Trophoblast cell (in vitro differentiated cells and primary cell): ENCODE measurements around the gene DENND1A.

Experiments used
- DNase-seq, 2 donors: peaks; one replicate each; pipeline ENCODE4 v3.0.0-alpha.2; 2016
- H2AFZ ChIP-seq: 2 replicates; pipeline ENCODE4 v1.6.1; 2013; ENCODE audit warnings: low read length, moderate library complexity, mild to moderate bottlenecking; ENCODE audit not compliant: insufficient read depth, poor library complexity
- H2AK5ac ChIP-seq: 2 replicates; pipeline ENCODE4 v1.6.1; 2013; ENCODE audit warnings: mild to moderate bottlenecking, low read length
- H2BK120ac ChIP-seq: 2 replicates; pipeline ENCODE4 v1.6.1; 2013; ENCODE audit warnings: low read length, mild to moderate bottlenecking, moderate library complexity; ENCODE audit not compliant: insufficient read depth, poor library complexity
- H2BK12ac ChIP-seq: 2 replicates; pipeline ENCODE4 v1.6.1; 2013; ENCODE audit warnings: mild to moderate bottlenecking, low read length, moderate library complexity
- H2BK5ac ChIP-seq: 2 replicates; pipeline ENCODE4 v1.6.1; 2013; ENCODE audit warnings: low read length, low read depth, moderate library complexity, mild to moderate bottlenecking; ENCODE audit not compliant: poor library complexity
- H3K14ac ChIP-seq: 2 replicates; pipeline ENCODE4 v1.6.1; 2013; ENCODE audit warnings: mild to moderate bottlenecking, low read length
- H3K18ac ChIP-seq: 2 replicates; pipeline ENCODE4 v1.6.1; 2013; ENCODE audit warnings: mild to moderate bottlenecking, low read length
- H3K23ac ChIP-seq: 2 replicates; pipeline ENCODE4 v1.6.1; 2013; ENCODE audit warnings: low read length
- H3K27ac ChIP-seq: 2 replicates; pipeline ENCODE4 v1.5.1; 2013; ENCODE audit warnings: low read depth, mild to moderate bottlenecking, inconsistent platforms, low read length, moderate library complexity
- H3K27me3 ChIP-seq: 2 replicates; pipeline ENCODE4 v1.6.1; 2013; ENCODE audit warnings: inconsistent platforms, mild to moderate bottlenecking, low read length, moderate library complexity; ENCODE audit not compliant: insufficient read depth
- H3K36me3 ChIP-seq, 2 experiments: 1 replicate in 1 of 2; 2 replicates in 1 of 2; pipeline ENCODE4 v1.6.1; 2013; ENCODE audit warnings: low read length in 2 of 2, mild to moderate bottlenecking in 2 of 2, moderate library complexity in 1 of 2; ENCODE audit not compliant: insufficient read depth in 2 of 2, control insufficient read depth in 1 of 2
- H3K4ac ChIP-seq: 2 replicates; pipeline ENCODE4 v1.6.1; 2013; ENCODE audit warnings: low read depth, mild to moderate bottlenecking, low read length, moderate library complexity
- H3K4me1 ChIP-seq, 2 experiments: 1 replicate in 1 of 2; 2 replicates in 1 of 2; pipeline ENCODE4 v1.6.1; 2013; ENCODE audit warnings: low read length in 2 of 2, mild to moderate bottlenecking in 2 of 2, moderate library complexity in 1 of 2; ENCODE audit not compliant: insufficient read depth in 2 of 2, control insufficient read depth in 1 of 2
- H3K4me2 ChIP-seq: 2 replicates; pipeline ENCODE4 v1.6.1; 2013; ENCODE audit warnings: inconsistent platforms, mild to moderate bottlenecking, low read length, moderate library complexity
- H3K4me3 ChIP-seq: 2 replicates; pipeline ENCODE4 v1.5.1; 2013; ENCODE audit warnings: mild to moderate bottlenecking, low read depth, low read length, inconsistent platforms
- H3K79me1 ChIP-seq: one replicate; pipeline ENCODE4 v1.6.1; 2013; ENCODE audit warnings: low read length
- H3K79me2 ChIP-seq: 2 replicates; pipeline ENCODE4 v1.6.1; 2013; ENCODE audit warnings: low read length, mild to moderate bottlenecking; ENCODE audit not compliant: control insufficient read depth, insufficient read depth, poor library complexity
- H3K9ac ChIP-seq: 2 replicates; pipeline ENCODE4 v1.6.1; 2013; ENCODE audit warnings: mild to moderate bottlenecking, low read length
- H3K9me3 ChIP-seq: 2 replicates; pipeline ENCODE4 v1.6.1; 2013; ENCODE audit warnings: low read depth, mild to moderate bottlenecking, control low read depth, inconsistent platforms, low read length; ENCODE audit not compliant: insufficient read depth
- H4K12ac ChIP-seq: 2 replicates; pipeline ENCODE4 v1.6.1; 2013; ENCODE audit warnings: low read depth, mild to moderate bottlenecking, low read length, moderate library complexity
- H4K8ac ChIP-seq: 2 replicates; pipeline ENCODE4 v1.6.1; 2013; ENCODE audit warnings: low read depth, mild to moderate bottlenecking, low read length, moderate library complexity
- H4K91ac ChIP-seq: one replicate; pipeline ENCODE4 v1.6.1; 2013; ENCODE audit warnings: low read depth, mild to moderate bottlenecking, low read length, moderate library complexity
- WGBS: extraction: QIAGEN DNeasy Blood & Tissue Kit; methylation state at CpG from one replicate; pipeline ENCODE4 v1.1.7; 2013; ENCODE audit warnings: missing lambda C conversion rate; ENCODE audit not compliant: insufficient read length, insufficient coverage; ENCODE audit errors: extremely low coverage; 5-methylcytosine and 5-hydroxymethylcytosine counted together

DENND1A gene

GRCh38 chr9:123658792-123659191, 271.1 kb downstream of the DENND1A start:
- no peaks in the 10 kb centered on the region for H3K4me1 ChIP-seq
- H3K27me3 ChIP-seq, result no peaks in the 10 kb centered on the region
- H2AK5ac ChIP-seq, result no peak overlapping the region
- H3K27ac ChIP-seq, result no peak overlapping the region
- no peak overlapping the region for H2BK120ac ChIP-seq
- no peak overlapping the region for H4K8ac ChIP-seq
- H4K12ac ChIP-seq, result no peak overlapping the region
- H3K36me3 ChIP-seq, result no peaks in the 10 kb centered on the region
- no CpG with 5 or more reads among the region's 3 CpGs for WGBS
- no peak overlapping the region for H3K23ac ChIP-seq
- no peaks in the 10 kb centered on the region for H3K9me3 ChIP-seq
- no peaks in the 10 kb centered on the region for H3K79me1 ChIP-seq
- no peak overlapping the region for H2BK5ac ChIP-seq
- H4K91ac ChIP-seq, result no peak overlapping the region
- H3K4me3 ChIP-seq, result no peak overlapping the region
- no peak overlapping the region for H3K9ac ChIP-seq
- no peak overlapping the region for H3K4me2 ChIP-seq
- DNase-seq, result no peak
- no peak overlapping the region for H3K18ac ChIP-seq
- H3K4ac ChIP-seq, result no peak overlapping the region
- no peak overlapping the region for H3K14ac ChIP-seq
- no peak overlapping the region for H2AFZ ChIP-seq
- no peaks in the 10 kb centered on the region for H3K79me2 ChIP-seq
- no peak overlapping the region for H2BK12ac ChIP-seq

GRCh38 chr9:123657941-123658340, 272.0 kb downstream of the DENND1A start:
- Histone ChIP-seq H4K8ac (no peak overlapping the region), H3K4me1 (no peaks in the 10 kb centered on the region), H4K91ac (no peak overlapping the region), H2BK5ac (no peak overlapping the region), H2AK5ac (no peak overlapping the region), H3K4me3 (no peak overlapping the region), H3K27ac (no peak overlapping the region), H3K27me3 (no peaks in the 10 kb centered on the region), H3K9ac (no peak overlapping the region), H3K9me3 (no peaks in the 10 kb centered on the region), H2BK12ac (no peak overlapping the region), H3K79me1 (no peaks in the 10 kb centered on the region), H3K79me2 (no peaks in the 10 kb centered on the region), H3K18ac (no peak overlapping the region), H2BK120ac (no peak overlapping the region), H3K36me3 (no peaks in the 10 kb centered on the region), H3K4me2 (no peak overlapping the region), H3K14ac (no peak overlapping the region), H2AFZ (no peak overlapping the region), H4K12ac (no peak overlapping the region), H3K4ac (no peak overlapping the region), H3K23ac (no peak overlapping the region)
- no peak for DNase-seq
- WGBS, result no CpG with 5 or more reads among the region's 4 CpGs

- Histone ChIP-seq H3K18ac (no peak overlapping the region), H3K4ac (no peak overlapping the region), H3K4me3 (no peak overlapping the region), H3K36me3 (no peaks in the 10 kb centered on the region), H3K9me3 (no peaks in the 10 kb centered on the region), H3K4me1 (no peaks in the 10 kb centered on the region), H4K91ac (no peak overlapping the region), H2BK120ac (no peak overlapping the region), H3K79me2 (no peaks in the 10 kb centered on the region), H2AFZ (no peak overlapping the region), H3K27me3 (no peaks in the 10 kb centered on the region), H3K4me2 (no peak overlapping the region), H3K23ac (no peak overlapping the region), H2BK5ac (no peak overlapping the region), H3K14ac (no peak overlapping the region), H3K79me1 (no peaks in the 10 kb centered on the region), H2AK5ac (no peak overlapping the region), H3K27ac (no peak overlapping the region), H4K8ac (no peak overlapping the region), H3K9ac (no peak overlapping the region), H2BK12ac (no peak overlapping the region), H4K12ac (no peak overlapping the region)
- no peak for DNase-seq
- 100% methylated on average over 1 of the region's 7 CpGs for WGBS
Observed at GRCh38 chr9:123657099-123657498, 272.8 kb downstream of the DENND1A start.

GRCh38 chr9:123656565-123656964, 273.4 kb downstream of the DENND1A start:
- no peak overlapping the region for H3K27ac ChIP-seq
- no CpG with 5 or more reads among the region's 1 CpG for whole genome bisulfite sequencing

More at GRCh38 chr9:123656565-123656964, 273.4 kb downstream of the DENND1A start:
- Histone ChIP-seq H3K4me3 (no peak overlapping the region), H4K12ac (no peak overlapping the region), H2AK5ac (no peak overlapping the region), H3K79me2 (no peaks in the 10 kb centered on the region), H2AFZ (no peak overlapping the region), H3K4me2 (no peak overlapping the region), H3K36me3 (no peaks in the 10 kb centered on the region), H3K23ac (no peak overlapping the region), H3K4ac (no peak overlapping the region), H3K79me1 (no peaks in the 10 kb centered on the region), H3K27me3 (no peaks in the 10 kb centered on the region), H3K9me3 (no peaks in the 10 kb centered on the region), H2BK12ac (no peak overlapping the region), H3K9ac (no peak overlapping the region), H3K4me1 (no peaks in the 10 kb centered on the region), H4K91ac (no peak overlapping the region), H4K8ac (no peak overlapping the region), H3K14ac (no peak overlapping the region), H3K18ac (no peak overlapping the region), H2BK5ac (no peak overlapping the region), H2BK120ac (no peak overlapping the region)
- no peak for DNase-seq
